A673 (cell line): ENCODE data around the gene SLC36A3.

Experiments
- CTCF ChIP-seq: fragments of 300-800, 200-600 bp; sonication (generic); conservative IDR thresholded peaks from 2 replicates; pipeline ENCODE4 v1.5.1; 2017; ENCODE audit warnings: low read depth, mild to moderate bottlenecking, antibody characterized with exemption, low read length, moderate library complexity, mixed read lengths
- EZH2 ChIP-seq: fragments of 200-600 bp; sonication (generic); IDR thresholded peaks from 2 replicates; pipeline ENCODE4 v1.6.1; 2017; ENCODE audit warnings: borderline replicate concordance, low read depth, mild to moderate bottlenecking, mixed read lengths, antibody characterized with exemption, low read length; ENCODE audit not compliant: poor library complexity, severe bottlenecking

- no peak for TF ChIP-seq EZH2
- TF ChIP-seq CTCF = no peak
Measured at GRCh38 chr5:151254556-151254955, 49.0 kb downstream of the SLC36A3 start.
